NCI-H226 (cell line): ENCODE measurements around the gene KCNJ14.
A peak's percentile ranks its signal among the peaks of the same experiment; 100 is the strongest.
"Not testable (repeated sequence)": the region's sequence is repeated elsewhere in the genome, so short reads cannot be mapped to it uniquely, and the experiment has no call there.

Source experiments
- DNase-seq: peaks from one replicate; pipeline ENCODE4 v3.0.0-alpha.2; 2015

Gene KCNJ14

GRCh38 chr19:48473161-48473966 is 18.0 kb downstream of the KCNJ14 start:
- DNase-seq = no peak

- no peak for DNase-seq
Measured at GRCh38 chr19:48474084-48474592, 18.8 kb downstream of the KCNJ14 start.

- no peak for DNase-seq
Measured at GRCh38 chr19:48475369-48476068, 20.1 kb downstream of the KCNJ14 start.

- no peak for DNase-seq
Measured at GRCh38 chr19:48476176-48476575, 20.8 kb downstream of the KCNJ14 start.

- DNase-seq = no peak
Measured at GRCh38 chr19:48477067-48477685, 21.8 kb downstream of the KCNJ14 start.

- DNase-seq = no peak
Measured at GRCh38 chr19:48477698-48478338, 22.4 kb downstream of the KCNJ14 start.

GRCh38 chr19:48478339-48479256 is 23.2 kb downstream of the KCNJ14 start:
- DNase-seq = no peak

GRCh38 chr19:48479686-48480085 is 24.3 kb downstream of the KCNJ14 start:
- DNase-seq = no peak

GRCh38 chr19:48480183-48480557 is 24.8 kb downstream of the KCNJ14 start:
- DNase-seq = no peak

- no peak for DNase-seq
Measured at GRCh38 chr19:48480558-48481500, 25.5 kb downstream of the KCNJ14 start.

- DNase-seq = no peak
Measured at GRCh38 chr19:48481846-48482639, 26.7 kb downstream of the KCNJ14 start.

GRCh38 chr19:48483301-48483700 is 27.9 kb downstream of the KCNJ14 start:
- no peak for DNase-seq

- DNase-seq = no peak
Measured at GRCh38 chr19:48484247-48484893, 29.0 kb downstream of the KCNJ14 start.

GRCh38 chr19:48484931-48485612 is 29.7 kb downstream of the KCNJ14 start:
- no peak for DNase-seq

GRCh38 chr19:48486706-48487105 is 31.3 kb downstream of the KCNJ14 start:
- DNase-seq = not testable (repeated sequence)

GRCh38 chr19:48487544-48487943 is 32.2 kb downstream of the KCNJ14 start:
- DNase-seq = no peak

GRCh38 chr19:48487948-48488347 is 32.6 kb downstream of the KCNJ14 start:
- peak; percentile 70 for DNase-seq

- not testable (repeated sequence) for DNase-seq
Measured at GRCh38 chr19:48488478-48488877, 33.1 kb downstream of the KCNJ14 start.
